ENCODE data around the gene NKX6-1.
A peak's percentile ranks its signal among the peaks of the same experiment; 100 is the strongest.

NKX6-1 gene

GRCh38 chr4:84498203-84498934, 723 bp downstream of the NKX6-1 start:
- peak in 1 of 5 experiments; percentile 40 for DNase-seq

GRCh38 chr4:84497504-84498202, 1.4 kb downstream of the NKX6-1 start:
- no peak for DNase-seq

- no peak for DNase-seq
Observed at GRCh38 chr4:84496706-84497503, 2.2 kb downstream of the NKX6-1 start.

- no peak for DNase-seq
Observed at GRCh38 chr4:84496331-84496705, 2.8 kb downstream of the NKX6-1 start.

GRCh38 chr4:84495794-84496261, 3.3 kb downstream of the NKX6-1 start:
- DNase-seq = no peak

- no peak for DNase-seq
Observed at GRCh38 chr4:84495118-84495793, 3.8 kb downstream of the NKX6-1 start.

GRCh38 chr4:84494531-84494930, 4.6 kb downstream of the NKX6-1 start:
- no peak for DNase-seq

- DNase-seq = no peak
Observed at GRCh38 chr4:84494076-84494475, 5.0 kb downstream of the NKX6-1 start.

- peak in 1 of 5 experiments; percentile 55 for DNase-seq
Observed at GRCh38 chr4:84493092-84493850, 5.8 kb downstream of the NKX6-1 start.

GRCh38 chr4:84492737-84493091, 6.4 kb downstream of the NKX6-1 start:
- DNase-seq = no peak

GRCh38 chr4:84492290-84492689, 6.8 kb downstream of the NKX6-1 start:
- no peak for DNase-seq

- DNase-seq = no peak
Observed at GRCh38 chr4:84491481-84491880, 7.6 kb downstream of the NKX6-1 start.

GRCh38 chr4:84490663-84491062, 8.4 kb downstream of the NKX6-1 start:
- no peak for DNase-seq

GRCh38 chr4:84484236-84484635, 14.9 kb downstream of the NKX6-1 start:
- DNase-seq = no peak

- DNase-seq = no peak
Observed at GRCh38 chr4:84483688-84484087, 15.4 kb downstream of the NKX6-1 start.

GRCh38 chr4:84482564-84483563, 16.2 kb downstream of the NKX6-1 start:
- peak in 1 of 5 experiments; percentile 31 for DNase-seq

- DNase-seq = peak in 1 of 5 experiments; percentile 51
Observed at GRCh38 chr4:84481860-84482245, 17.2 kb downstream of the NKX6-1 start.

- no peak for DNase-seq
Observed at GRCh38 chr4:84481077-84481859, 17.8 kb downstream of the NKX6-1 start.

- DNase-seq = no peak
Observed at GRCh38 chr4:84480082-84480481, 19.0 kb downstream of the NKX6-1 start.

- DNase-seq = no peak
Observed at GRCh38 chr4:84479663-84480062, 19.4 kb downstream of the NKX6-1 start.
